Ishikawa (cell line): ENCODE results near the gene PLXDC2.
A peak's percentile ranks its signal among the peaks of the same experiment; 100 is the strongest.

Source experiments
- CEBPB ChIP-seq: IDR thresholded peaks from 2 replicates; pipeline ENCODE4 v1.6.1; 2012
- CREB1 ChIP-seq: IDR thresholded peaks from 2 replicates; pipeline ENCODE4 v1.6.1; 2012; ENCODE audit warnings: low read depth
- EGR1 ChIP-seq: IDR thresholded peaks from 2 replicates; pipeline ENCODE4 v1.6.1; 2012
- EP300 ChIP-seq: IDR thresholded peaks from 2 replicates; pipeline ENCODE4 v1.6.1; 2012; ENCODE audit warnings: borderline replicate concordance
- FOXM1 ChIP-seq: IDR thresholded peaks from 2 replicates; pipeline ENCODE4 v1.6.1; 2012; ENCODE audit warnings: low read depth, borderline replicate concordance
- NFIC ChIP-seq: IDR thresholded peaks from 2 replicates; pipeline ENCODE4 v1.6.1; 2012
- RAD21 ChIP-seq: IDR thresholded peaks from 2 replicates; pipeline ENCODE4 v1.6.1; 2012; ENCODE audit warnings: low read depth
- TAF1 ChIP-seq: IDR thresholded peaks from 2 replicates; pipeline ENCODE4 v1.6.1; 2012; ENCODE audit warnings: low read depth, mild to moderate bottlenecking
- TCF12 ChIP-seq: IDR thresholded peaks from 2 replicates; pipeline ENCODE4 v1.6.1; 2012; ENCODE audit warnings: low read depth
- TEAD4 ChIP-seq: IDR thresholded peaks from 2 replicates; pipeline ENCODE4 v1.6.1; 2012
- YY1 ChIP-seq: IDR thresholded peaks from 2 replicates; pipeline ENCODE4 v1.6.1; 2012; ENCODE audit warnings: low read depth
- ZBTB7A ChIP-seq: IDR thresholded peaks from 2 replicates; pipeline ENCODE4 v1.6.1; 2012; ENCODE audit warnings: low read depth
- TF ChIP-seq, protein P1 (sequence below): IDR thresholded peaks from 2 replicates; pipeline ENCODE4 v1.6.1; 2012
- TF ChIP-seq, protein P2 (sequence below): IDR thresholded peaks from 2 replicates; pipeline ENCODE4 v1.6.1; 2012
- TF ChIP-seq, protein P3 (sequence below): IDR thresholded peaks from 2 replicates; pipeline ENCODE4 v1.6.1; 2012; ENCODE audit warnings: low read depth, mild to moderate bottlenecking

Gene PLXDC2

DNA sequence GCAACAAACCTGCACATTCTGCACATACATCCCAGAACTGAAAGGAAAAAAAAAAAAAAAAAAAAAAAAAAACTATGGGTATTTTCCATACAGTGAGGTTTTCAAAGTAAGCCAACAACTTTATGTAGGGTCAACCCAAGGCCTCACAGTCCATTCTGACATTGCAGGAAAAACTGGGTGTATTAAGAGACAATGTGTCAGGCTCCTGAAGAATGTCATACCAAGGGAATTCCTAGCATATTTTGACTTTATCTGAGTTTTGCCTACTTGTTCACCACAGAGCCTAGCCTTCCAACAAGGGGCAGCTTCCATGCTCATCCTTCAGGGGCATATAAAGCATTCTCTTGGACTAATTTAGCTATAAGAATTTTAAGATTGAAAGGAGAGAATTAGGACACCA is 368.9 kb downstream of the PLXDC2 start:
- peak; percentile 70 for TF ChIP-seq TEAD4
- TF ChIP-seq RAD21, result no peak
- TF ChIP-seq, protein P1, sequence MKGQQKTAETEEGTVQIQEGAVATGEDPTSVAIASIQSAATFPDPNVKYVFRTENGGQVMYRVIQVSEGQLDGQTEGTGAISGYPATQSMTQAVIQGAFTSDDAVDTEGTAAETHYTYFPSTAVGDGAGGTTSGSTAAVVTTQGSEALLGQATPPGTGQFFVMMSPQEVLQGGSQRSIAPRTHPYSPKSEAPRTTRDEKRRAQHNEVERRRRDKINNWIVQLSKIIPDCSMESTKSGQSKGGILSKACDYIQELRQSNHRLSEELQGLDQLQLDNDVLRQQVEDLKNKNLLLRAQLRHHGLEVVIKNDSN, result no peak
- TF ChIP-seq TAF1, result no peak

DNA sequence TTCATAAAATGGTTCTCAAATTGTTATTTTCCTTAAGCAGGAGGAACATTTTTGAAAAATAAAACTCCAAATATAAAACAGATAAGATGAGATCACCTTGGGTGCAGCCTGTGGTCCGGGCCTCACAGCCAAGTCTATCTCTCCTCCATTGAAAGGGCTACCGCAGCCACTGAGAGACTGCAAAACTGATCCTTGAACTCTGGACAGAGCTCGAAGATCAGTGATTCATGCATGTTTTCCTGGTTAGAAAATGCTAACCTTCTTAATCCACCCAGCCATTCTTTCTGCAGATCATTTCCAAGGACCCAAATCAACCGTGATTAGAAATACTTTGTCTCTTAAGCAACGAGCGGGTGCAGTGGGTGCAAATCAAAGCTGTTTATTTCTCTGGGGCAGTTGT is 378.8 kb downstream of the PLXDC2 start:
- TF ChIP-seq CEBPB (no peak), EP300 (no peak), ZBTB7A (no peak), RAD21 (no peak), TEAD4 (no peak), YY1 (no peak), FOXM1 (no peak), TAF1 (no peak), EGR1 (no peak), TCF12 (no peak)
- TF ChIP-seq, protein P2, sequence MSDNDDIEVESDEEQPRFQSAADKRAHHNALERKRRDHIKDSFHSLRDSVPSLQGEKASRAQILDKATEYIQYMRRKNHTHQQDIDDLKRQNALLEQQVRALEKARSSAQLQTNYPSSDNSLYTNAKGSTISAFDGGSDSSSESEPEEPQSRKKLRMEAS, result no peak

DNA sequence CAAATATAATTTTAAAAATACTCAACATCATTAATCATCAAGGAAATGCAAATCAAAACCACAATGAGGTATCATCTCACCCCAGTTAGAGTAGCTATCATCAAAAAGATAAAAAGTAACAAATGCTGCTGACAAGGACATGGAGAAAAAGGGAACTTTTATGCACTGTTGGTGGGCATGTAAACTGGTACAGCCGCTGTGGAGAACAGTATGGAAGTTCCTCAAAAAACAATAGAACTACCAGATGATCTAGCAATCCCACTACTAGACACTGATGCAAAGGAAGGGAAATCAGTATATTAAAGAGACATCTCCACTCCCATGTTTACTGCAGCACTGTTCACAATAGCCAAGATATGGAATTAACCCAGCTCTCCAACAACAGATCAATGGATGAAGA is 384.5 kb downstream of the PLXDC2 start:
- TF ChIP-seq, protein P1, result no peak
- TF ChIP-seq ZBTB7A (no peak), YY1 (no peak), TEAD4 (no peak), NFIC (no peak), CREB1 (no peak), RAD21 (no peak), EGR1 (no peak), CEBPB (no peak), FOXM1 (no peak), TAF1 (no peak), EP300 (no peak)
- TF ChIP-seq, protein P3, sequence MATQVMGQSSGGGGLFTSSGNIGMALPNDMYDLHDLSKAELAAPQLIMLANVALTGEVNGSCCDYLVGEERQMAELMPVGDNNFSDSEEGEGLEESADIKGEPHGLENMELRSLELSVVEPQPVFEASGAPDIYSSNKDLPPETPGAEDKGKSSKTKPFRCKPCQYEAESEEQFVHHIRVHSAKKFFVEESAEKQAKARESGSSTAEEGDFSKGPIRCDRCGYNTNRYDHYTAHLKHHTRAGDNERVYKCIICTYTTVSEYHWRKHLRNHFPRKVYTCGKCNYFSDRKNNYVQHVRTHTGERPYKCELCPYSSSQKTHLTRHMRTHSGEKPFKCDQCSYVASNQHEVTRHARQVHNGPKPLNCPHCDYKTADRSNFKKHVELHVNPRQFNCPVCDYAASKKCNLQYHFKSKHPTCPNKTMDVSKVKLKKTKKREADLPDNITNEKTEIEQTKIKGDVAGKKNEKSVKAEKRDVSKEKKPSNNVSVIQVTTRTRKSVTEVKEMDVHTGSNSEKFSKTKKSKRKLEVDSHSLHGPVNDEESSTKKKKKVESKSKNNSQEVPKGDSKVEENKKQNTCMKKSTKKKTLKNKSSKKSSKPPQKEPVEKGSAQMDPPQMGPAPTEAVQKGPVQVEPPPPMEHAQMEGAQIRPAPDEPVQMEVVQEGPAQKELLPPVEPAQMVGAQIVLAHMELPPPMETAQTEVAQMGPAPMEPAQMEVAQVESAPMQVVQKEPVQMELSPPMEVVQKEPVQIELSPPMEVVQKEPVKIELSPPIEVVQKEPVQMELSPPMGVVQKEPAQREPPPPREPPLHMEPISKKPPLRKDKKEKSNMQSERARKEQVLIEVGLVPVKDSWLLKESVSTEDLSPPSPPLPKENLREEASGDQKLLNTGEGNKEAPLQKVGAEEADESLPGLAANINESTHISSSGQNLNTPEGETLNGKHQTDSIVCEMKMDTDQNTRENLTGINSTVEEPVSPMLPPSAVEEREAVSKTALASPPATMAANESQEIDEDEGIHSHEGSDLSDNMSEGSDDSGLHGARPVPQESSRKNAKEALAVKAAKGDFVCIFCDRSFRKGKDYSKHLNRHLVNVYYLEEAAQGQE, result no peak

DNA sequence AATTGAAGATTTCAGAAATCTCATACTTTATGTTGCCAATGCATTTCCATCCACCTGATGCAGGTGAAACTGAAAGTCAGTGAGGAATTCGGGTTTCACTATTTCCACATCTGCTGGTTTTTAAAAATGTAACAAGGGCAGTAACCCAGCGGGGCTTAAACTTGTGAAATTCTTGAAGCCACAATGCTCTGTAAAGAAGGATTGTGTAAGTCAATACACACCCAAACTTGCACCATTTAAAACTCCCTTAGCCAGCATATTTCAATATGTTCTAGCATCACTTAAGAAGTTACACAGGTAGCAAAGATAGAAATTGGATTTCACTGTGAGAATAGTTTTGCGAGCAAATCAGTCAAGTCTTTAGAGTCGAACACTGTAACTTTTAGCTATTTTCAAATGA is 386.1 kb downstream of the PLXDC2 start:
- TF ChIP-seq RAD21 (no peak), ZBTB7A (no peak), FOXM1 (no peak), TEAD4 (no peak), YY1 (no peak), TCF12 (no peak), NFIC (no peak), CREB1 (no peak), TAF1 (no peak), CEBPB (no peak), EGR1 (no peak), EP300 (no peak)
- TF ChIP-seq, protein P3, result no peak
- TF ChIP-seq, protein P2, result no peak
- TF ChIP-seq, protein P1, result no peak

DNA sequence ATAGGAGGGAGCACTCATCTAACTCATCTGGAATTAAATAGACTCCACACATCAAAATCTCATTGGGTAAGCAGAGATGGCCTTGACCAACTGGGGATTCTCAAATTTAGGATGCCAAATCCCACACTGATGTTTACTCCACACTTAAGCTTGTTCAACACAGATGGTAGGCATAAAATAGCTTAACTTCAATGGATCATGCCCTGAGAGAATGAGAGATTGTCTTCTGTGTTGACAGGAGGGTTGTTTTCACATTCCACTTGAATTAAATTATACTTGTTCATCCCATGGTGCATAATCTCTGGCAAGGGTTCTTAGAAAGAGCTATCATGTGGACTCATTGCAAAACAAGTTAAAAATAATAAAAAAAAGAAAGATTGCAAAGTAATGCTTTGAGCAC is 391.4 kb downstream of the PLXDC2 start:
- TF ChIP-seq EGR1, result no peak
- no peak for TF ChIP-seq CREB1
- TF ChIP-seq, protein P2, result no peak
- TF ChIP-seq YY1, result no peak

DNA sequence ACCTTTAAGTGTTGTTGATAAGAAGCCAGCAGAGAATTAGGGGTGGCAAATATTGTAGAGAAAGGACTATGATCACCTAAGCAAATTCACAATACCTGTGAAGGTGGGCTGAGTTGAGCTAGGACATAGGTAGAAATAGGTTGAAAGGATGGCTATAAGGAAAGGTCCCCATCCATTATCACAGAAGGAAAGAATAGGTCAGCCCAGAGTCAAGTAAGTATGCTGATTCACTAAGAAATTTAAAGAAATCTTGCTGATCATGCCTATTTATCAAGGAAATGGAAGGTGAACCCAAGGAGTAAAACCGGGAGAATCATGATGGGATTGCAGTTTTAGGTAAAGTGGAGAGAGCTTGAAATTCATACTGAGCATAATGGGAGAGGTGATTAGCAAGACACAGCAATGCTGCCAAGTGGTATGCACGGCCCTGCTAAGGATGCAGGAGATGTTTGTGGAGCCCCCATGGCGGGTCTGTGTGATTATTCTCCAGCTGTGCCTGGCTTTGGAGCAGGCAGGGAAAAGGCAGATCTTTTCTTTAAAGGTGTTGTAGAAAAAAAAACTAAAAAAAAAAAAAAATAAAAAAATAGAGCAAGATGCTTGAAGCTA is 399.4 kb downstream of the PLXDC2 start:
- TF ChIP-seq EGR1 (no peak), CREB1 (no peak), FOXM1 (no peak), TAF1 (no peak), TCF12 (no peak), CEBPB (no peak), ZBTB7A (no peak), NFIC (no peak), YY1 (no peak), TEAD4 (no peak)
- TF ChIP-seq, protein P1, result no peak
- TF ChIP-seq, protein P3, result no peak
